HG03558 (cell line): ENCODE data around the gene CFAP161.
"Not testable (repeated sequence)": the region's sequence is repeated elsewhere in the genome, so short reads cannot be mapped to it uniquely, and the experiment has no call there.

ENCODE experiments used
- ATAC-seq: cut with Tn5 transposase; IDR thresholded peaks from one replicate; pipeline ENCODE4 v1.9.1; 2021; ENCODE audit warnings: moderate number of reproducible peaks; ENCODE audit not compliant: unreplicated experiment; ENCODE audit errors: extremely low read depth

CFAP161 gene

GRCh38 chr15:81105545-81105944 is 28.5 kb upstream of the CFAP161 start:
- ATAC-seq: no peak

GRCh38 chr15:81106560-81106959 is 27.5 kb upstream of the CFAP161 start:
- ATAC-seq: no peak

- ATAC-seq: no peak
These were observed 26.2 kb upstream of the CFAP161 start for GRCh38 chr15:81107889-81108288.

GRCh38 chr15:81108427-81108826 is 25.6 kb upstream of the CFAP161 start:
- no peak for ATAC-seq

DNA sequence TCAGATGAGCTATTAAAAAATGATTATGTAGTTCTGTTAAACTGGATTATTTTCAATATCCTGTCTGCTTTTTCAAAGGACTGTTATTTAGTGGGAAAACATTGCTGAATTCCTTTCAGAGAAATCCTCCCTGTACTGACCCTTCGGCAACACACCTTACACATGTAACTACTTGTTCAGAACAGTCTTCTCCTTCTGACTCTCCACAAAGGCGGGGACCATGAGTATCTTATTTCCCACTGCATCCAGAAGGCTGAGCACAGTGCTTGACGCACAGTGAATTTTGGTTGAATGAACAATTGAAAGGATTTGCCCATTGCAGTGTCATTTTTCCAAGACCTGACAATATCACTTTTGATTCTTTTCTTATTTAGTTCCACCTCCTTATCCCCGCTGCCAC is 23.1 kb upstream of the CFAP161 start:
- no peak for ATAC-seq

GRCh38 chr15:81111510-81112470 is 22.3 kb upstream of the CFAP161 start:
- peak; percentile 83 for ATAC-seq

- ATAC-seq: no peak
These were observed 20.8 kb upstream of the CFAP161 start for GRCh38 chr15:81113204-81113657.

- ATAC-seq: no peak
These were observed 20.2 kb upstream of the CFAP161 start for GRCh38 chr15:81113861-81114291.

GRCh38 chr15:81115054-81115939 is 18.8 kb upstream of the CFAP161 start:
- ATAC-seq: no peak

- ATAC-seq: no peak
These were observed 16.9 kb upstream of the CFAP161 start for GRCh38 chr15:81117136-81117535.

- no peak for ATAC-seq
These were observed 16.5 kb upstream of the CFAP161 start for GRCh38 chr15:81117581-81117980.

DNA sequence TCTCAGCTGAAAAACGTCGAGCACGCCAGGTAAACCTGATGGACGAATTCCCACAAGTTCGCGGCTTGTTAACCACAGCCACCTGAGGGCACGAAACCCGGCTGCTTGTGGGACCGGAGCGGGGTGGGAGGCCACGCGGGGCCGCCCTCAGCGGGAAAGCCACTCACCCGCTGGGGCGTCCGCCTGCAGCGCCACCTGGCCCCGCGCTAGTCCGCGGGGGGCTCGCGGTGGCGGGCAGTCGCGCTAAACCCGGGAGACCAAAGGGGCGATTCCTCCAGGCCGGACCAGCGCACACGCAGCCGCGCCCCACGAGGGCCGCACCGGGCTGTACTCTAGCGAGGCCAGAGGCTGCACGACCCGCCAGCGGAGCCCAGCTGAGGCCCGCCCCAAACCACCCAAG is 15.7 kb upstream of the CFAP161 start:
- ATAC-seq: no peak

DNA sequence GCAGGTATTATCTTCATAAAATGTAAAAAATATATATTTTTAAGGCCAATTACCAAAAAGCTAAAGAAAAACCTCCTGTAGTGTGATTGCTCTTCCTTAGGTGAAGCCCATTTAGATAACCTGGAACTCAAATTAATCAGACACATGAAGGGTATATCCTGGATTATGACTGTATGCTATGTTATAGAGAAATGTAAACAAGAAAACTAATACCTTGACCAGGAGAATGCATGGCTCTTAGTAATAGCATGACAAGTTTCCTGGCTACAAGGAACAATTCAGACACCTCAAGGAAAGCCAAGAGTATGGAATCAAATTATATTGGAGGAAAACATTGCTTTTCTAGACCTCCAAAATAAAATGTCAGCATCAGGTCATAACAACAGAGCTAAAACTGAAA is 14.0 kb upstream of the CFAP161 start:
- ATAC-seq: no peak

DNA sequence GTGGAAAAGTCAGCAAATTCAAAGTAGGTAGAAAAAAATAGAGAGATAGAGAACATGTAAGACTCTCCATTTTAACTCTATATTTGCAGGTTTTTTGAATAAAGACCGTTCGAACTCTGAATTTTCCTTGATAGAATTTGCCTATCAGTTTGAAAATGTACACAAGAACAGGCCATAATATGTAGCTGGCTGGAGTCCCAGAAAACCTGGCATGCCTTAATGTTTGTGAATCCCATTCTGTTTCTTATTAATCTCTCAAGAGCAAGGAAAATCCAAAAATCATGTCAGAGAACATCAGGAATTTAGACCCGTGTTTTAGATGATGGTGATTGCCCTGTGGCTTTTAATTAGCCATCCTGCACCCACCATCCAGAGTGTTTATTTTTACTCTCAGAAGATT is 7.2 kb upstream of the CFAP161 start:
- ATAC-seq: no peak

- ATAC-seq: not testable (repeated sequence)
These were observed 7.4 kb downstream of the CFAP161 start for GRCh38 chr15:81141478-81141877.

- ATAC-seq: no peak
These were observed 11.9 kb downstream of the CFAP161 start for GRCh38 chr15:81146006-81146405.

- no peak for ATAC-seq
These were observed 12.4 kb downstream of the CFAP161 start for GRCh38 chr15:81146466-81146865.

- no peak for ATAC-seq
These were observed 17.3 kb downstream of the CFAP161 start for GRCh38 chr15:81151389-81151788.

DNA sequence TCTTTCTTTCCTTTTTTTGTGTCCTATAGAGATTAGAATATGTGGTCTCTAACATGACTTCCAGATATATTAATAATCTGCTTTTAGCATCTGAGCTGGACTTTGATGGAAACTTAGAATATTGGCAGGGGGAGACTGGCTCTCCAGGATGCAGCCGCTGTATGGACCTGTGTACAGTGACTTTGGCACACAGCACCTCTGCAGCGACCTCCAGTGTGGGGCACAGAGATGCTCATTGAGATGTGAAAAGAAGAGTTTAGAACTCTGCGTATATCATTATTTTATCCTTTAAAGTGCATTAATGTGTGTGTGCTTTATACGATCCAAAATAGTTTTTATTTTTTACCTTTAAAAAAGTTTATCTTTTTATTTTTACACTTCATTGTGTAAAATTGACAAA is 18.3 kb downstream of the CFAP161 start:
- ATAC-seq: no peak

DNA sequence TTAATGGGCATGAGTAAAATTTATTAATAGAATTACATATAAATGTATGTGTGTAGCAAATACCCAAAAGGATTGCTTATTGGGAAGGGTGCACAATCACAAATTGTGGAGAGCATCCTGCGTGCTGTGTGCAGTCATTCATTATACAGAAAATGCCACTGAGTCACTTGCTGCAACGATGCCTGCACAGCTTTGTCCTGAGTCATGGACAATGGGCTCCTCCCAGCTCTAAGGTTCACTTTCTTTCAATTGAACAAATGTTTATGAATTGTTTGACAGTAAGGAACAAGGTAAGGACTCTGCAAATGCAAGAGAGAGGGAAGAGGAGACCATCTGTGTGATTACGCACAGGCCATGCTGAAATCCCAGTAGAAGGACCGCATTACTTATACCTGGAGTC is 18.7 kb downstream of the CFAP161 start:
- ATAC-seq: no peak
